Right lobe of liver (tissue), 6 donors: ENCODE measurements around the gene LRMDA. TPM values are rescaled to one million over a fixed set of nuclear protein-coding genes. Genes with fewer than 3 reads are reported as not detected.

Source experiments
- ATAC-seq, 4 donors: fragments of 200-7000 bp; cut with Tn5 transposase; one replicate each; pipeline ENCODE4 v1.9.1; 2020; ENCODE audit warnings: mild to moderate bottlenecking in 4 of 4, moderate library complexity in 4 of 4
- DNase-seq, 3 donors: peaks; one replicate each; pipeline ENCODE4 v3.0.0-alpha.2; 2020
- H3K27ac ChIP-seq, 3 donors: fragments of 200-600 bp; one replicate each; pipeline ENCODE4 v1.8.0; 2022
- H3K27me3 ChIP-seq, 2 donors: fragments of 200-600 bp; one replicate each; pipeline ENCODE4 v1.8.0; 2022
- H3K36me3 ChIP-seq, 4 donors: fragments of 200-600 bp; sonication (generic) in 1 of 4; one replicate each; pipeline versions ENCODE4 v1.5.1 to v1.8.0; 2017 to 2022; ENCODE audit warnings: control low read depth in 1 of 4
- H3K4me1 ChIP-seq, 4 donors: fragments of 200-600 bp; sonication (generic) in 1 of 4; one replicate each; pipeline versions ENCODE4 v1.5.1 to v1.8.0; 2017 to 2022; ENCODE audit warnings: control low read depth in 1 of 4
- H3K4me3 ChIP-seq, 3 donors: fragments of 200-600 bp; one replicate each; pipeline ENCODE4 v1.8.0; 2022
- H3K9me3 ChIP-seq, 4 donors: fragments of 200-600 bp; sonication (generic) in 1 of 4; one replicate each; pipeline versions ENCODE4 v1.5.1 to v1.8.0; 2017 to 2022; ENCODE audit warnings: control low read depth in 1 of 4
- CTCF ChIP-seq, 4 donors: fragments of 200-600 bp in 3 of 4; fragments of 450-650 bp in 1 of 4; IDR thresholded peaks; one replicate each; pipeline versions ENCODE4 v1.5.1 to v1.8.0; 2016 to 2022; ENCODE audit warnings: antibody characterized with exemption in 4 of 4, mild to moderate bottlenecking in 2 of 4
- POLR2A ChIP-seq: fragments of 450-650 bp; IDR thresholded peaks from one replicate; pipeline ENCODE4 v1.6.1; 2017; ENCODE audit warnings: antibody characterized with exemption, mild to moderate bottlenecking
- WGBS: methylation state at CpG from one replicate; pipeline ENCODE4 v1.1.6; 2018; ENCODE audit warnings: low coverage, low lambda C conversion rate; ENCODE audit not compliant: insufficient coverage; ENCODE audit errors: missing lambda C conversion rate; 5-methylcytosine and 5-hydroxymethylcytosine counted together
- intact Hi-C, 2 donors: fragments of 100-400 bp; cut with DNase I; formaldehyde crosslinking; loops; one replicate each; pipeline versions ENCODE4 v1.11.2 to v1.14.1; 2022
- total RNA-seq, 6 experiments: library from RNA; depleted of rRNA in 2 of 6; stranded (reverse); fragments of >200 nt in 2 of 6; fragmentation: NEBNext Ultra II Directional in 3 of 6; extraction: Animal tissue kit (Norgen Biotek cat#: 25700) in 3 of 6; gene quantifications; one replicate each; pipeline versions ENCODE4 v1.1.0 to v1.2.4, GENCODE V29; 2016 to 2023
- donor health status: DM: no; HTN: yes; CAD: no.
- donor health status: DM: no; HTN: no; CAD: no.
- donor health status: DM: no; HTN: no; CAD: no.
- donor health status: DM: no; HTN: yes; CAD: no.
- donor health status: DM: no; HTN: yes; CAD: no.

Gene LRMDA
- total RNA-seq, 6 experiments from 2014 or later, result 9.9 to 19.9 (median 16.3) TPM

DNA sequence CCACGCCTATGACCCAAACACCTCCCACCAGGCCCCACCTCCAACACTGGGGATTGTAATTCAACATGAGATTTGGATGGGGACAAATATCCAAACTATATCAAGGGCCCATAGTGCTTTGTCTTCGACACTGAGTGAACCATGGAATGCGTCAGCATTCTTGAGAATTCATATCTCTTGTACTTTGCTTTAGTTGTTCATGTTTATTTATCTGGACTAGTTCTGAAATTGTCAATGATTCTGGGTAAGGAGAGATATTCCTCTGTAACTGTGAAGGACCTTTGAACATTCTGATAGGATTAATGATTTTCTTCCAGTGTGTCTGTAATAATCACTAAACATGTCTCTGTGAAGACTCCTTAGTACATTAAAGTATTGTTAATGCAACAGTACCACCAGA lies 374.8 kb downstream of the LRMDA start:
- ATAC-seq, result no peak
- no peaks in the 10 kb centered on the region for H3K27me3 ChIP-seq

DNA sequence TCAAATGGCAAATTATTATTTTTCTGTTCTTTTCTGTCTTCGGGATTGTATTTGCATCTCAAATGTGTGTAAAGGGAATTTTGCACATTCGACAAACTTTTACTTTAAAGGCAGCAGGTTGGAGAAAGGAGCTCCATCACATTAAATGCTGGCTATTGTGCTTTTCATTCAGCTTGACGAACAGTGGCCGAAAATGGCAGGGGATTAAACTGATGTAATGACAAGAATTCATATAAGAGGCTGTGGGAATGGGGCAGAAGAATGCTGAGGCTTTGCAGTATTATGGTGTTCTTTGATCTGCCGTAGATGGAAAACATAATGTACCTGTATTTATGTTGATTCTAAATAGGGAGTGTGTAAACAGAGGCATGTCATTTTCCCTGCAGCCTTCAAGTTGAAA lies 376.0 kb downstream of the LRMDA start:
- Histone ChIP-seq H3K27me3 (no peaks in the 10 kb centered on the region), H3K27ac (no peak overlapping the region), H3K36me3 (no peaks in the 10 kb centered on the region), H3K4me1 (peaks cover 0 to 9% (median 0%) of the 10 kb centered on the region in 4 donors), H3K9me3 (no peaks in the 10 kb centered on the region), H3K4me3 (no peak overlapping the region)
- no peak for DNase-seq
- TF ChIP-seq POLR2A (no peak), CTCF (IDR thresholded peaks at IDR 0.05) (no peak)
- ATAC-seq, result no peak
- 94% methylated on average over 5 of the region's 5 CpGs for WGBS
- intact Hi-C loops, result no loop called here

More for the DNA sequence above, 374.8 kb downstream of the LRMDA start:
- WGBS, result 29% methylated on average over 2 of the region's 3 CpGs
- Histone ChIP-seq H3K4me3 (no peak overlapping the region), H3K36me3 (no peaks in the 10 kb centered on the region), H3K4me1 (peaks cover 0 to 9% (median under 1%) of the 10 kb centered on the region in 4 donors), H3K9me3 (no peaks in the 10 kb centered on the region), H3K27ac (no peak overlapping the region)
- TF ChIP-seq CTCF (IDR thresholded peaks at IDR 0.05) (no peak), POLR2A (no peak)
- intact Hi-C loops, result no loop called here
- DNase-seq, result no peak

DNA sequence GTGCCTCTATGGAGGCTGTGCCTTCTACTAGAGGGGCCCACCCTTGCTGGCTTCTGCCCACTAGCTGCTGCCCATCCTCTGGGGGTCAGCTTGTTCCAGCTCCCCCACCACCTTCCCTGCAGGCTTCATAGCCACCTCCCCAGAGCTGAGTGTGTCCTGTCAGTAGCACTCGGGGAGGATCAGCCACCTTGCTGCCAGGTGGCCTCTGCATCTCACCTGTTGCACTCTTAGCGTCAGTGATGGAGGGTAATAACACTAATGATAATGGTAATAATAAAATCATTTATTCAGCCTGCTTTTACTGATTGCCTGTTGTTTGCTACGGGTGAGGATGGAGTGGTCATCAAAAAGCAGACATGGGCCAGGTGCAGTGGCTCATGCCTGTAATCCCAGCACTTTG lies 377.6 kb downstream of the LRMDA start:
- Histone ChIP-seq H3K4me3 (no peak overlapping the region), H3K9me3 (no peaks in the 10 kb centered on the region), H3K27ac (no peak overlapping the region), H3K36me3 (no peaks in the 10 kb centered on the region), H3K27me3 (no peaks in the 10 kb centered on the region), H3K4me1 (no peaks in the 10 kb centered on the region)
- intact Hi-C loops, result no loop called here
- no peak for TF ChIP-seq CTCF (IDR thresholded peaks at IDR 0.05)
- TF ChIP-seq POLR2A, result no peak
- ATAC-seq (no peak), DNase-seq (no peak)
- WGBS, result 89% methylated on average over 3 of the region's 3 CpGs

DNA sequence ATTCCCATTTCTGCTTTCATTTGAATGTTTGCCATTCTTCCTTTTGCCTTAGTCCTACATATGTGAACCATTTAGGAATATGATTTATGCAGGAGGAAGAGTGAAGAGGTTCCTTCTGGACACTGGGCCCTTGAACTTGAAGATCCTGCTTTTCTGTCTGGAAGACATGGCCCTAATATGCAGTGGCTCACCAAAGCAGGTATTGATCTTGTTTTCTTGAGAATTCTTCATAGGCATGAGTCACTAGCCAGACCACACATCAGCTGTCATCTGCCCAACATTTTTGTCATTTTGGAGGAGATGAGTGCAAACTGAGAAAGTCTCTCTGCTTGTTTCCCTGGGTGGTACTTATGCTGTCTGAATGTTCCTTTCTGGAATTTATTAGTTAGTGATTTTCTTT lies 382.6 kb downstream of the LRMDA start:
- Histone ChIP-seq H3K27me3 (no peaks in the 10 kb centered on the region), H3K4me3 (no peak overlapping the region), H3K4me1 (no peaks in the 10 kb centered on the region), H3K36me3 (no peaks in the 10 kb centered on the region), H3K27ac (no peak overlapping the region), H3K9me3 (no peaks in the 10 kb centered on the region)
- DNase-seq (no peak), ATAC-seq (no peak)
- no peak for TF ChIP-seq CTCF (IDR thresholded peaks at IDR 0.05)
- TF ChIP-seq POLR2A, result no peak
- intact Hi-C loops, result no loop called here

DNA sequence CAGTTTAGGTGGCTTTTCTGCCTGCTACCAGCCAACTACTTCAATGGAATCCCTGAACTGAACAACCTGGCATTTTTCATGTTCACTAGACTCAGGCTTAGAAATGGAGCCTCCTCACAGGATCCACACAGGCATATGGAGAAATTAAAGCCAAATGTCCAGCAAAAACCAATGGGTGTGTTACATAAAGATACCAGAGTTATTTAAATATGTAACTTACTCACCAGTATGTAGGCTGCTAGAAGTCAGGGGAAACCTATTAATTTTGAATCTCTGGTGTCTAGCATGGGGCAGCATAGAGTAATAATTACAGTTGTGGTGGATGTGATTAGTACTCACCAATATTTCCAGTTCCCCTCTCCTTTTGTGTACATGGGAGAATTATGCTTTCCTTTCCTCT lies 383.6 kb downstream of the LRMDA start:
- no peak overlapping the region for H3K27ac ChIP-seq
- no peak overlapping the region for H3K4me3 ChIP-seq
- no peaks in the 10 kb centered on the region for H3K4me1 ChIP-seq
- TF ChIP-seq CTCF (IDR thresholded peaks at IDR 0.05) (no peak), POLR2A (no peak)
- no peak for ATAC-seq
- no peaks in the 10 kb centered on the region for H3K9me3 ChIP-seq
- intact Hi-C loops, result no loop called here
- H3K27me3 ChIP-seq, result no peaks in the 10 kb centered on the region
- no peaks in the 10 kb centered on the region for H3K36me3 ChIP-seq
- no peak for DNase-seq
